HepG2 (cell line): Measurements from ENCODE around the gene PRKAR1B. TPM values are rescaled to one million over a fixed set of nuclear protein-coding genes. Genes with fewer than 3 reads are reported as not detected.

ENCODE experiments used
- ATAC-seq: fragments of 200-7000 bp; cut with Tn5 transposase; 3 replicates; pipeline ENCODE4 v1.9.1; 2020; ENCODE audit warnings: mild to moderate bottlenecking, moderate library complexity
- BruUV-seq: library from RNA; stranded (reverse); fragments of 400-500 nt; replicated peaks from 2 replicates; lab custom pipeline; 2021; lab: Mats Ljungman, UMichigan
- CTCF ChIA-PET: fragments of 300-600 bp; formaldehyde crosslinking; extraction: SDS; loops from one replicate; lab custom pipeline; 2021; ENCODE audit warnings: low total read pairs, inconsistent platforms, low intra/inter-chr PET ratio; lab: Yijun Ruan, JAX
- POLR2A ChIA-PET: fragments of 350-600 bp; sonication (Branson Sonifier 250); formaldehyde crosslinking; loops from one replicate; lab custom pipeline; 2020; ENCODE audit warnings: antibody characterized with exemption, inconsistent platforms; lab: Yijun Ruan, JAX
- DNase-seq: peaks from one replicate; pipeline ENCODE4 v3.0.0-alpha.2; 2015; ENCODE audit warnings: low spot score
- FAIRE-seq: peaks from 3 replicates; lab custom pipeline; 2011; peaks lifted over from hg19 to GRCh38; lab: Jason Lieb, UNC
- H2AFZ ChIP-seq: one replicate; pipeline ENCODE4 v1.6.1; 2011; ENCODE audit warnings: low read length, inconsistent platforms
- H3K27ac ChIP-seq: fragments of 300-600 bp; 3 replicates; pipeline ENCODE4 v1.8.0; 2011; ENCODE audit warnings: mixed run types, mild to moderate bottlenecking, mixed read lengths, low read length, inconsistent platforms; ENCODE audit not compliant: insufficient read depth; ENCODE audit errors: extremely low read length
- H3K27me3 ChIP-seq, 2 experiments: fragments of 200-600 bp in 1 of 2; 2 replicates in 1 of 2; 3 replicates in 1 of 2; pipeline versions ENCODE4 v1.6.0 to v1.8.0; 2011; ENCODE audit warnings: low read length in 2 of 2, mild to moderate bottlenecking in 2 of 2, moderate library complexity in 2 of 2, inconsistent platforms in 1 of 2; ENCODE audit not compliant: insufficient read depth in 2 of 2, control insufficient read depth in 1 of 2
- H3K36me3 ChIP-seq, 2 experiments: fragments of 200-600 bp in 1 of 2; replicated peaks in 1 of 2; 2 replicates in 1 of 2; 3 replicates in 1 of 2; pipeline versions ENCODE4 v1.5.1 to v1.8.0; 2011; ENCODE audit warnings: low read length in 2 of 2, inconsistent platforms in 1 of 2; ENCODE audit not compliant: insufficient read depth in 2 of 2, control insufficient read depth in 1 of 2
- H3K4me1 ChIP-seq: 2 replicates; pipeline ENCODE4 v1.5.1; 2012; ENCODE audit warnings: low read length, inconsistent platforms; ENCODE audit not compliant: insufficient read depth
- H3K4me2 ChIP-seq: 2 replicates; pipeline ENCODE4 v1.6.0; 2011; ENCODE audit warnings: low read depth, low read length, inconsistent platforms
- H3K4me3 ChIP-seq, 3 experiments: fragments of 200-600 bp in 1 of 3; sonication (generic), shearing (Covaris generic) in 1 of 3; replicated peaks in 1 of 3; 2 replicates each; pipeline ENCODE4 v1.5.1; 2011 to 2016; ENCODE audit warnings: low read length in 3 of 3, inconsistent platforms in 2 of 3, low read depth in 2 of 3, mild to moderate bottlenecking in 2 of 3, control low read depth in 1 of 3, mixed read lengths in 1 of 3; ENCODE audit not compliant: insufficient read depth in 1 of 3
- H3K79me2 ChIP-seq: one replicate; pipeline ENCODE4 v1.6.1; 2011; ENCODE audit warnings: low read length, inconsistent platforms; ENCODE audit not compliant: insufficient read depth
- H3K9ac ChIP-seq: 2 replicates; pipeline ENCODE4 v1.6.0; 2011; ENCODE audit warnings: mild to moderate bottlenecking, low read depth, low read length, inconsistent platforms; ENCODE audit not compliant: insufficient read depth
- H3K9me3 ChIP-seq: 2 replicates; pipeline ENCODE4 v1.5.1; 2012; ENCODE audit warnings: mild to moderate bottlenecking, low read length
- H4K20me1 ChIP-seq: 2 replicates; pipeline ENCODE4 v1.6.0; 2011; ENCODE audit warnings: inconsistent platforms, mild to moderate bottlenecking, low read length, moderate library complexity; ENCODE audit not compliant: insufficient read depth
- EED ChIP-seq: sonication (generic); formaldehyde crosslinking; IDR thresholded peaks from 2 replicates; pipeline ENCODE4 v1.5.0; 2020; ENCODE audit warnings: mild to moderate bottlenecking, missing genetic modification reagents
- RARA ChIP-seq: IDR thresholded peaks from 2 replicates; pipeline ENCODE4 v1.6.1; 2016; ENCODE audit warnings: missing genetic modification reagents, missing compliant biosample characterization
- ZBTB38 ChIP-seq: sonication (generic); formaldehyde crosslinking; IDR thresholded peaks from 2 replicates; pipeline ENCODE4 v1.5.1; 2020; ENCODE audit warnings: mild to moderate bottlenecking, missing genetic modification reagents
- ZNF180 ChIP-seq: sonication (generic); formaldehyde crosslinking; IDR thresholded peaks from 2 replicates; pipeline ENCODE4 v1.4.0; 2020; ENCODE audit warnings: low read depth, missing genetic modification reagents, borderline replicate concordance
- ZNF7 ChIP-seq: IDR thresholded peaks from 2 replicates; pipeline ENCODE4 v1.6.1; 2016; ENCODE audit warnings: missing biosample characterization, missing genetic modification reagents
- ZSCAN9 ChIP-seq: IDR thresholded peaks from 2 replicates; pipeline ENCODE4 v1.6.1; 2016; ENCODE audit warnings: borderline replicate concordance
- WGBS: methylation state at CpG from one replicate; pipeline ENCODE4 v1.1.6; 2017; ENCODE audit warnings: low lambda C conversion rate; 5-methylcytosine and 5-hydroxymethylcytosine counted together
- in situ Hi-C: cut with HindIII; loops from 2 replicates; pipeline ENCODE4 v1.10.0; 2017; ENCODE audit warnings: low pct_unique_long_range_greater_than_20kb; ENCODE audit not compliant: extremely low pct_ligation_motif_present
- intact Hi-C: fragments of 100-400 bp; cut with micrococcal nuclease; formaldehyde crosslinking; loops from one replicate; pipeline ENCODE4 v1.10.0; 2022; ENCODE audit not compliant: unreplicated experiment
- polyA plus RNA-seq, 8 experiments: library from polyadenylated mRNA; depleted of rRNA in 3 of 8; stranded (reverse) in 7 of 8; unstranded in 1 of 8; fragments of >200 nt; fragmentation: Illumina TruSeq in 4 of 8; extraction: Trizol in 4 of 8; gene quantifications; 2 replicates each; pipeline versions ENCODE4 v1.2.1 to v1.2.3, GENCODE V29; 2011 to 2016; ENCODE audit warnings: low read depth in 4 of 8, missing spikeins in 1 of 8, mixed read lengths in 1 of 8; ENCODE audit not compliant: insufficient read depth in 1 of 8
- total RNA-seq, 5 experiments: library from RNA; depleted of rRNA; stranded (reverse); fragments of >200 nt; fragmentation: Illumina TruSeq; extraction: Trizol; gene quantifications; 2 replicates each; pipeline ENCODE4 v1.2.3, GENCODE V29; 2016; ENCODE audit warnings: low read depth in 1 of 5
- TF ChIP-seq, protein P1 (sequence below): sonication (generic); formaldehyde crosslinking; IDR thresholded peaks from 2 replicates; pipeline ENCODE4 v1.5.1; 2020; ENCODE audit warnings: missing genetic modification reagents, mild to moderate bottlenecking, borderline replicate concordance
- TF ChIP-seq, protein P2 (sequence below): sonication (generic); formaldehyde crosslinking; IDR thresholded peaks from 2 replicates; pipeline ENCODE4 v1.4.0; 2020; ENCODE audit warnings: mild to moderate bottlenecking, missing genetic modification reagents
- TF ChIP-seq, protein P3 (sequence below): sonication (generic); formaldehyde crosslinking; IDR thresholded peaks from 2 replicates; pipeline ENCODE4 v1.5.0; 2020; ENCODE audit warnings: mild to moderate bottlenecking, missing genetic modification reagents
- TF ChIP-seq, protein P4 (sequence below): sonication (generic); formaldehyde crosslinking; IDR thresholded peaks from 2 replicates; pipeline ENCODE4 v1.9.0; 2021; ENCODE audit warnings: missing genetic modification reagents, borderline replicate concordance
- TF ChIP-seq, protein P5 (sequence below): sonication (generic); formaldehyde crosslinking; IDR thresholded peaks from 2 replicates; pipeline ENCODE4 v1.4.0; 2020; ENCODE audit warnings: mild to moderate bottlenecking, missing genetic modification reagents
- TF ChIP-seq, protein P6 (sequence below): sonication (generic); formaldehyde crosslinking; IDR thresholded peaks from 2 replicates; pipeline ENCODE4 v1.5.0; 2020; ENCODE audit warnings: mild to moderate bottlenecking, missing genetic modification reagents

PRKAR1B gene
- total and polyA plus RNA-seq, 2 of the 13 experiments (the other 11 are each of a cell fraction or from before 2014, with no cell fraction given), result 7.9 to 28.2 TPM

DNA sequence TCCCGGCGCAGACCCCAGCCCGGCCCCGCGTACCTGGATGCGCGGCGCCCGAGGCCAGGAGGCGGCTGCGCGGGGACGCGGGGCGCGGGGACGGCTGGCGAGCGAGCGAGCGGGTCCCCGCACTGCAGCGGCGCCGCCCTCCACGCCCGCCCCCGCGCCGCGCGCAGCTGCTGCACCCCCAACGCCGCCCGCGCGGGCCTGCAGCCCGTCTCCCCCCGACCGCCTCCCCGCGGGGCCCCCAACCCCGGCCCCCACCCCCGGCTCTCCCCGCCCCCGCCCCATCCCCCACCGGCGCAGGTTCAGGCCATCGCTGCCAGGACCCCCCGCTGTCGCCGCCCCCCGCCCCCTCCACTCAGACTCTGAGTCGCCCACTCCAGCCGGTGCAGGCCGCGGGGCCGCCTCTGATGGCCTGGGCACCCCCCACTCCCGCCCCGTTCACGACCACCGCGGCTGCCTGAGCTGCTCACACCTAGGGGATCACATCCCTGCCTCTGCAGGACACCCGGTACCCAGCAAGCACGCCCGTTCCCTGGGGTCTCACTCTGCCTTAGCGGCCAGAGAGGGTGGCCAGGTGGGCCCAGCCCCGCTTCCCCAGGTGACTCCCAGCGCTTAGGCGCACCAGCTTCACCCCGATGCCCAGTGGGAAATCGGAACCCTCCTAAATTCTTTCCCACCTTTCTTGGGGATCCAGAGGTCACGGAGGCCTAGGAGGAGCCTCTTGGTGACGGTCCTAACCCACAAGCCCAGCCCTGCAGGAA lies 14.5 kb downstream of the PRKAR1B start:
- no peak for DNase-seq
- H2AFZ ChIP-seq, result no peak overlapping the region
- no TSS peak for BruUV-seq
- TF ChIP-seq, protein P1, sequence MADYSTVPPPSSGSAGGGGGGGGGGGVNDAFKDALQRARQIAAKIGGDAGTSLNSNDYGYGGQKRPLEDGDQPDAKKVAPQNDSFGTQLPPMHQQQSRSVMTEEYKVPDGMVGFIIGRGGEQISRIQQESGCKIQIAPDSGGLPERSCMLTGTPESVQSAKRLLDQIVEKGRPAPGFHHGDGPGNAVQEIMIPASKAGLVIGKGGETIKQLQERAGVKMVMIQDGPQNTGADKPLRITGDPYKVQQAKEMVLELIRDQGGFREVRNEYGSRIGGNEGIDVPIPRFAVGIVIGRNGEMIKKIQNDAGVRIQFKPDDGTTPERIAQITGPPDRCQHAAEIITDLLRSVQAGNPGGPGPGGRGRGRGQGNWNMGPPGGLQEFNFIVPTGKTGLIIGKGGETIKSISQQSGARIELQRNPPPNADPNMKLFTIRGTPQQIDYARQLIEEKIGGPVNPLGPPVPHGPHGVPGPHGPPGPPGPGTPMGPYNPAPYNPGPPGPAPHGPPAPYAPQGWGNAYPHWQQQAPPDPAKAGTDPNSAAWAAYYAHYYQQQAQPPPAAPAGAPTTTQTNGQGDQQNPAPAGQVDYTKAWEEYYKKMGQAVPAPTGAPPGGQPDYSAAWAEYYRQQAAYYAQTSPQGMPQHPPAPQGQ (CRISPR knock-in tag), result no peak
- TF ChIP-seq EED (CRISPR knock-in tag), result no peak
- TF ChIP-seq, protein P2, sequence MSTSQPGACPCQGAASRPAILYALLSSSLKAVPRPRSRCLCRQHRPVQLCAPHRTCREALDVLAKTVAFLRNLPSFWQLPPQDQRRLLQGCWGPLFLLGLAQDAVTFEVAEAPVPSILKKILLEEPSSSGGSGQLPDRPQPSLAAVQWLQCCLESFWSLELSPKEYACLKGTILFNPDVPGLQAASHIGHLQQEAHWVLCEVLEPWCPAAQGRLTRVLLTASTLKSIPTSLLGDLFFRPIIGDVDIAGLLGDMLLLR (CRISPR knock-in tag), result no peak
- TF ChIP-seq RARA (CRISPR knock-in tag), result no peak
- TF ChIP-seq ZBTB38, result no peak
- TF ChIP-seq ZNF180, result no peak
- no peak for TF ChIP-seq ZNF7 (CRISPR knock-in tag)
- TF ChIP-seq, protein P3, sequence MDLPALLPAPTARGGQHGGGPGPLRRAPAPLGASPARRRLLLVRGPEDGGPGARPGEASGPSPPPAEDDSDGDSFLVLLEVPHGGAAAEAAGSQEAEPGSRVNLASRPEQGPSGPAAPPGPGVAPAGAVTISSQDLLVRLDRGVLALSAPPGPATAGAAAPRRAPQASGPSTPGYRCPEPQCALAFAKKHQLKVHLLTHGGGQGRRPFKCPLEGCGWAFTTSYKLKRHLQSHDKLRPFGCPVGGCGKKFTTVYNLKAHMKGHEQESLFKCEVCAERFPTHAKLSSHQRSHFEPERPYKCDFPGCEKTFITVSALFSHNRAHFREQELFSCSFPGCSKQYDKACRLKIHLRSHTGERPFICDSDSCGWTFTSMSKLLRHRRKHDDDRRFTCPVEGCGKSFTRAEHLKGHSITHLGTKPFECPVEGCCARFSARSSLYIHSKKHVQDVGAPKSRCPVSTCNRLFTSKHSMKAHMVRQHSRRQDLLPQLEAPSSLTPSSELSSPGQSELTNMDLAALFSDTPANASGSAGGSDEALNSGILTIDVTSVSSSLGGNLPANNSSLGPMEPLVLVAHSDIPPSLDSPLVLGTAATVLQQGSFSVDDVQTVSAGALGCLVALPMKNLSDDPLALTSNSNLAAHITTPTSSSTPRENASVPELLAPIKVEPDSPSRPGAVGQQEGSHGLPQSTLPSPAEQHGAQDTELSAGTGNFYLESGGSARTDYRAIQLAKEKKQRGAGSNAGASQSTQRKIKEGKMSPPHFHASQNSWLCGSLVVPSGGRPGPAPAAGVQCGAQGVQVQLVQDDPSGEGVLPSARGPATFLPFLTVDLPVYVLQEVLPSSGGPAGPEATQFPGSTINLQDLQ (CRISPR knock-in tag), result no peak
- TF ChIP-seq, protein P4, sequence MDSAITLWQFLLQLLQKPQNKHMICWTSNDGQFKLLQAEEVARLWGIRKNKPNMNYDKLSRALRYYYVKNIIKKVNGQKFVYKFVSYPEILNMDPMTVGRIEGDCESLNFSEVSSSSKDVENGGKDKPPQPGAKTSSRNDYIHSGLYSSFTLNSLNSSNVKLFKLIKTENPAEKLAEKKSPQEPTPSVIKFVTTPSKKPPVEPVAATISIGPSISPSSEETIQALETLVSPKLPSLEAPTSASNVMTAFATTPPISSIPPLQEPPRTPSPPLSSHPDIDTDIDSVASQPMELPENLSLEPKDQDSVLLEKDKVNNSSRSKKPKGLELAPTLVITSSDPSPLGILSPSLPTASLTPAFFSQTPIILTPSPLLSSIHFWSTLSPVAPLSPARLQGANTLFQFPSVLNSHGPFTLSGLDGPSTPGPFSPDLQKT (CRISPR knock-in tag), result no peak
- no peak for TF ChIP-seq ZSCAN9 (CRISPR knock-in tag)
- TF ChIP-seq, protein P5, sequence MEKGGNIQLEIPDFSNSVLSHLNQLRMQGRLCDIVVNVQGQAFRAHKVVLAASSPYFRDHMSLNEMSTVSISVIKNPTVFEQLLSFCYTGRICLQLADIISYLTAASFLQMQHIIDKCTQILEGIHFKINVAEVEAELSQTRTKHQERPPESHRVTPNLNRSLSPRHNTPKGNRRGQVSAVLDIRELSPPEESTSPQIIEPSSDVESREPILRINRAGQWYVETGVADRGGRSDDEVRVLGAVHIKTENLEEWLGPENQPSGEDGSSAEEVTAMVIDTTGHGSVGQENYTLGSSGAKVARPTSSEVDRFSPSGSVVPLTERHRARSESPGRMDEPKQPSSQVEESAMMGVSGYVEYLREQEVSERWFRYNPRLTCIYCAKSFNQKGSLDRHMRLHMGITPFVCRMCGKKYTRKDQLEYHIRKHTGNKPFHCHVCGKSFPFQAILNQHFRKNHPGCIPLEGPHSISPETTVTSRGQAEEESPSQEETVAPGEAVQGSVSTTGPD (CRISPR knock-in tag), result no peak
- TF ChIP-seq, protein P6, sequence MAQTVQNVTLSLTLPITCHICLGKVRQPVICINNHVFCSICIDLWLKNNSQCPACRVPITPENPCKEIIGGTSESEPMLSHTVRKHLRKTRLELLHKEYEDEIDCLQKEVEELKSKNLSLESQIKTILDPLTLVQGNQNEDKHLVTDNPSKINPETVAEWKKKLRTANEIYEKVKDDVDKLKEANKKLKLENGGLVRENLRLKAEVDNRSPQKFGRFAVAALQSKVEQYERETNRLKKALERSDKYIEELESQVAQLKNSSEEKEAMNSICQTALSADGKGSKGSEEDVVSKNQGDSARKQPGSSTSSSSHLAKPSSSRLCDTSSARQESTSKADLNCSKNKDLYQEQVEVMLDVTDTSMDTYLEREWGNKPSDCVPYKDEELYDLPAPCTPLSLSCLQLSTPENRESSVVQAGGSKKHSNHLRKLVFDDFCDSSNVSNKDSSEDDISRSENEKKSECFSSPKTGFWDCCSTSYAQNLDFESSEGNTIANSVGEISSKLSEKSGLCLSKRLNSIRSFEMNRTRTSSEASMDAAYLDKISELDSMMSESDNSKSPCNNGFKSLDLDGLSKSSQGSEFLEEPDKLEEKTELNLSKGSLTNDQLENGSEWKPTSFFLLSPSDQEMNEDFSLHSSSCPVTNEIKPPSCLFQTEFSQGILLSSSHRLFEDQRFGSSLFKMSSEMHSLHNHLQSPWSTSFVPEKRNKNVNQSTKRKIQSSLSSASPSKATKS (CRISPR knock-in tag), result no peak

More for the DNA sequence above, 14.5 kb downstream of the PRKAR1B start:
- in situ Hi-C loops, result no loop called here
- no peaks in the 10 kb centered on the region for H3K9me3 ChIP-seq
- H3K9ac ChIP-seq, result no peak overlapping the region
- ATAC-seq (no peak), FAIRE-seq (no peak)
- peaks cover 2% of the 10 kb centered on the region for H3K79me2 ChIP-seq
- POLR2A ChIA-PET, result no interaction called here
- CTCF ChIA-PET, result no interaction called here
- H3K36me3 ChIP-seq, result peaks cover 5 to 14% of the 10 kb centered on the region in 2 experiments; a peak in 4 of 5 replicates
- H3K4me2 ChIP-seq, result no peak overlapping the region
- H3K27ac ChIP-seq, result no peak overlapping the region
- H3K4me1 ChIP-seq, result no peaks in the 10 kb centered on the region
- no peak overlapping the region for H3K4me3 ChIP-seq
- no peaks in the 10 kb centered on the region for H3K27me3 ChIP-seq
- H4K20me1 ChIP-seq, result no peaks in the 10 kb centered on the region
- intact Hi-C loops, result no loop called here
- 99% methylated on average over 62 of the region's 74 CpGs for WGBS
